ENCODE data around the gene PCSK6.
"Not testable (repeated sequence)": the region's sequence is repeated elsewhere in the genome, so short reads cannot be mapped to it uniquely, and the experiment has no call there.

PCSK6 gene

GRCh38 chr15:101376615-101377395 lies 112.7 kb downstream of the PCSK6 start:
- Histone ChIP-seq H3K27ac (no peak overlapping the region), H3K4me3 (no peak overlapping the region)
- DNase-seq (ENCODE audit: low spot score): no peak
- no peak for TF ChIP-seq CTCF (IDR thresholded peaks at IDR 0.05)

- H3K27ac ChIP-seq; DNase-seq (ENCODE audit: low spot score); H3K4me3 ChIP-seq: not testable (repeated sequence)
These were observed 114.5 kb downstream of the PCSK6 start for GRCh38 chr15:101375006-101375405.

GRCh38 chr15:101374326-101374725 lies 115.2 kb downstream of the PCSK6 start:
- TF ChIP-seq CTCF (IDR thresholded peaks at IDR 0.05): no peak
- Histone ChIP-seq H3K27ac (no peak overlapping the region), H3K4me3 (no peak overlapping the region)
- no peak for DNase-seq (ENCODE audit: low spot score)

GRCh38 chr15:101373577-101373976 lies 115.9 kb downstream of the PCSK6 start:
- Histone ChIP-seq H3K27ac (no peak overlapping the region), H3K4me3 (no peak overlapping the region)
- no peak for DNase-seq (ENCODE audit: low spot score)
- no peak for TF ChIP-seq CTCF (IDR thresholded peaks at IDR 0.05)

GRCh38 chr15:101372960-101373525 lies 116.5 kb downstream of the PCSK6 start:
- no peak overlapping the region for H3K27ac ChIP-seq
- H3K4me3 ChIP-seq: no peak overlapping the region
- no peak for TF ChIP-seq CTCF (IDR thresholded peaks at IDR 0.05)
- no peak for DNase-seq (ENCODE audit: low spot score)

- TF ChIP-seq CTCF (IDR thresholded peaks at IDR 0.05): no peak
- DNase-seq (ENCODE audit: low spot score): no peak
- Histone ChIP-seq H3K4me3 (no peak overlapping the region), H3K27ac (no peak overlapping the region)
These were observed 117.3 kb downstream of the PCSK6 start for GRCh38 chr15:101372149-101372577.

GRCh38 chr15:101371519-101371918 lies 118.0 kb downstream of the PCSK6 start:
- no peak for DNase-seq (ENCODE audit: low spot score)
- TF ChIP-seq CTCF (IDR thresholded peaks at IDR 0.05): no peak
- Histone ChIP-seq H3K4me3 (no peak overlapping the region), H3K27ac (no peak overlapping the region)

Measured in coronary artery (tissue), 2 donors.